HS-5 (cell line): ENCODE measurements around the gene SLC35E1.

ENCODE experiments used
- DNase-seq: peaks from one replicate; pipeline ENCODE4 v3.0.0-alpha.2; 2012; ENCODE audit warnings: low read depth

Gene SLC35E1

DNA sequence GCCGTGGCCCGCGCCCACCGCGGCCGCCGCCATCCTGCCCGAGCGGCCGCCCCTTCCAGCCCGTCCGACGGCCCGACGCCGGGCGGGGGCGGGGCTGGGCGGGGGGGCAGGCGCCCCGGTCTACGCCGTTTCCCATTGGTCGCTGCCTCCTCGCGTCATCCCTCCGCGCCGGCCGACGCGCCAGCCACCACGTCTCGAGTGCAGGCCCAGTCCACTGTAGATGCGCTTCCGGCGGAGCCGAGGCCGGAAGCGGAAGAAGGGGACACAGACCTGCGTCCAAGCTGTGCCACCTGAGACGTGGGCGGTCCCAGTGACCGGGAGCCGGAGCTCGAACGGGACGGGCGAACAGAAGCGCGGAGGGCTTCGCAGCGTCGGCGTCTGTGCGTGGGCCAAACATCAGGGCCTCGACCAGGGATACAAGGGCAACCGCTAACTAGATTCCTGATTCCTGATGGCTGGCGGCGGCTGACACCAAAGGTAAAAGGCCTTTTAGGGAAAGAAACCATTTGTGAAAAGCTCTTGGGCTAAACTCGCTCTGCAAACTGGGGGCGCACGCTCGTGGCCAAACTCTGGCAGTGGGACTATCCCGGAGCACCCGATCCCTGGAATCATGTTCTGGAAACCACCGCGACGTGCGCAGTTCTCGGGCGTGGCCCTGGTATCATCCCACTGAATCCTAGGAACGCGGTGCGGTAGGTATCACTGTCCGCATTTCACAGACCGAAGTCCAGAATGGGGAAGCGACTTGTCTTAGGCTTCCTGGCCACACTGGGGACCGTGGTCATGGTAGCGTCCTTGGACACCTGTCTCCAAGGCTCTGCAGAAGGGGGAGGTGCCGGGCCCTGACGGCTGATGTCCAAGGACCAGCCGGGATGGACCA, at the start of gene SLC35E1:
Gene SLC35E1, minus strand, starts transcription at position 84 of the 880 bp plus-strand sequence. Its CDS starts 51 bp downstream, at position 33.
- DNase-seq: peak; percentile 61

GRCh38 chr19:16621165-16621800, 49.1 kb upstream of the SLC35E1 start:
- no peak for DNase-seq

GRCh38 chr19:16620584-16620983, 48.4 kb upstream of the SLC35E1 start:
- DNase-seq: no peak

- no peak for DNase-seq
Measured at GRCh38 chr19:16620018-16620417, 47.8 kb upstream of the SLC35E1 start.

DNA sequence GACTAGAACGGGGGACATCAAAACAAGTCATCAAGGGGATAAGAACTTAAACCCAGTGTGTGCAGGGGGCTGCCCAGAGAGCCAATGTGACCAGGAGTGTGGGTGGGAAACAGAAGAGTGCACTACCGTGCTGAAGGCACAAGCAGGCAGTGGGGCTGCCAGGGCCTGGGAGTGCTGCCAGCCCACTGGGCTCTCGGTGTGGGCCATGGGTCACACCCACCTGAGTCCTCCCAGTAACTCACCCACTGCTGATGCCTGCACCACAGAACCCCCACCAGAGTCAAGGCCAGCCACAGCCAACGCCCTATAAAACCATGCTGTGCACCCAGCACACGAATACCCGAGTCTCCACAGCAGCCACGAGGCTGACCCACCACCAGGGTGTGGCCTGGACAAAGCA, 47.2 kb upstream of the SLC35E1 start:
- no peak for DNase-seq

DNA sequence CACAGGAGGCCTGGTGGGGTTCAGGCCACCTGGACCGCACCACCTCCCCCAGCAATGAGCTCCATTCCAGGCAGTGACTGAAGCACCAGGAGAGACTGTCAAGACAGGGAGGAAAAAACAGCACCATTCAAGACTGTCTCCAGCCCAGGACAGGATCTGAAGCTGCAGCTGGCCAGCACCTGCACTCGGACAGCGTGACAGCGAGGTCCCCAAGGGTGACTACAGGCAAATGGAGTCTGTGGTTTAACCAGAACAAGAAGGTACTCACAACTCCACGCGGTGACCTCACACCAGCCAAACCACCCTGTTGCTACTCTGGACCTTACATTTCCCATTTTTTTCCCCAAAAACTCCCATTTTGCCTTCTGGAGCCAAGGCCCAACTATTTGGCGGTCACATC, 46.0 kb upstream of the SLC35E1 start:
- DNase-seq: no peak

- no peak for DNase-seq
Measured at GRCh38 chr19:16615808-16616207, 43.6 kb upstream of the SLC35E1 start.

DNA sequence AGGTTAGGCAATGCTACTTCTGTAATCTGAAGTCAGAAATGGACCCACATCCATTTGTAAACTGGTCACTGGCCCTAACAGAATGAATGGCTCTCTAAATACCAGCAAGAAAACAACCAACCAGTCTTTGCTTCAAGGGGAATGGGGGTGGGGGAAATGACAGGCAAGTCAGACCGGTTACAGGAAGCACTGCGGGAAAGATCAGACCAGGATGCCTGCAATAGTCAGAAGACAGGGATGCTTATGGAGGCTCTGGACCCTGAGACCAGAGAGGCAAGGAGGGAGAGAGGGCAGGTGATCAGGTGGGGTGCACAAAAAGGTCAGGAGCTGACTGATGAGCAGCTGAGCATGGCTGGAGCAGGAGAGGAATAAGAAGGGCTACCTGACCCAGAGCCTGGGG, 42.7 kb upstream of the SLC35E1 start:
- no peak for DNase-seq

DNA sequence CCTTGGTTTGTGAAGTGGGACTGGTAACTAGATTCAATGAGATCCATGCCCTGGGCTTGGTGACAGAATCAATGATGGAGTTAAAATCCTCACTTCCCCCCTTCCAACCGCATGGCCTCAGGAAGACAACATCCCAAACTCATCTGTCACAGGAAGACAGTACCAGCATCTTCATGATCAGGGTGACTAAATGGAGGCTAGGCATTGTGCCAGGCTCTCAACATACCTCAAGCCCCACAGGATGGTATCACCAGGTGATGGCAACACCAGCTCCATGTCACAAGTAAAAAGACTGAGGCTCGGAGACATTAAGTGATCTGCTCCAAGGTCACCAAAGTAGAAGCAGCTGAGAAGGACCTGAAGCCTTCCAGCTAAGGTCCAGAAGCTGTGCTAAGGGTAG, 41.6 kb upstream of the SLC35E1 start:
- DNase-seq: no peak

DNA sequence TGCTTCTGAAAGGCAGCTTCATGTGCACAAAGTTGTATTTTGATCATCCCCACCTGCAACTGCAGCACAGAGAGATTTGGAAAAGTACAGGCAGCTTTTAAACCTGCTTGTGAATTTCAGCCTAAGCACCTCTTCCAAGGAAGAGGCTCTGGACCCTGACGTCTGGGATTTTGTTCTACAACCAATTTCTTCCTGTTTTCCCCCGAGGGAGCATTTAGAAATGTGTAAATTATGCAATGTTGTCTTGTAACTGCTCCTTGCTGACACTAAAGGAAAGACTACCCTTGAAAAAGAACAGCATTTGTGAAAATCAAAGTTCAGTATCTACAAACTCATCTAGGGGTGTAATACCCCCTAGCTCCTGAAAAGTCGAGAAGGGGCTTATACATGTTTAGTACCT, 40.4 kb upstream of the SLC35E1 start:
- DNase-seq: no peak

DNA sequence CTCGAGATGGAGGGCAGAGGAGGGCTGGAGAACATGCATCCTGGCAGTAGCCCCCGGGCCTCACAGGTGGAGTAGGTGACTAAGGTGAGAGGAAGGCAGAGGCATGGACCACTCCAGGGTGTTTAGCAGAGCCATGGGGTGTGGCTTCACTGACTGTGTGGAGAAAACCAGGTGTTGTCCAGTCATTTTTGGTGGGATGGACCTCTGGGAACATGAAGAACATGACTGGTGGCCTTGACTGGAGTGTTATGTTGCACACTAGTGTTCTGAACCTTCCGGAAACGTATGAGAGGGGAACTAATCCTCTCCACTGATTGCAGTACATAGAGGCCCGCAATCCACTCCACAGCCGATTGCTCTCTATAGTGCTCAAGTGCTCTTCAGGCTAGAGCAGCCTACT, 38.9 kb upstream of the SLC35E1 start:
- no peak for DNase-seq

- no peak for DNase-seq
Measured at GRCh38 chr19:16609511-16610200, 37.4 kb upstream of the SLC35E1 start.

GRCh38 chr19:16608290-16608739, 36.1 kb upstream of the SLC35E1 start:
- peak; percentile 29 for DNase-seq

DNA sequence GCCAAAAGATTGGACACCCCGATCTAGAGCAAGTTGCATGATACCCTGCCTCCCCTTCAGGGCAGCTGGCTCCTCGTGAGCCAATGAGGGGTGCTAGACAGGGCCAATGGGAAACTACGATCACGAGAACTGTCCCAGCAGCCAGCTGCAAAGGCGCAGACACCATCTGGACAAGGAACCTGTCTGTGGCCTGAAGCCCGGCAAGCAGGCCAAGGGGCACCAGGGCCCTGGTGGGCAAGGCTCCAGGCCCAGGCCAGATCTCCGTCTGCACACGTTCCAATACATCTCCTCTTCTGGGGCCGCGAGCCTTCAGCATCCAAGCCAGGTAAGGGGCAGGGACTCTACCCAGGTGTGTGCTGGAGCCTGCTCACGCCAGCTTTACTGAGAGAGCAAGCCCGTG, 35.6 kb upstream of the SLC35E1 start:
- no peak for DNase-seq

DNA sequence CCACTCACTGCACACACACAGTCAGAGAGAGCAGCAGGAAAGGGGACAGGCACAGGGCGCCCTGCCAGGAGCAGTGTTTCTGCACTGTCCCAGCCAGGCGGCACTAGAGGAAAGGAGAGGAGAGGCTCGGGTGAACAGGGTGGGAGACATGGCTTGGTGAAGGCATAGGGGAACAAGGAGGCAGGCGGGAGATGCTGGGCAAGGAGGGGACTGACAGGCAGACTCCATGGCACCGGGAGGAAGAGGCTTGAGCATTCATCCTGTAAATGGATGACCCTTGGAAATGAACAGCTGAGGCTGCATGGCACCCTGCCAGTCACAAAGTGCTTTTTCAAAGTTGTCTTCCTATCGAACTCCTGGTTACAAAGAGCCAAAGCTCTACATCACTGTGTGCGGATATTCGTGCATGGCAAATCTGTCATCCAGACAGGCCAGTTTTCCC, 33.4 kb upstream of the SLC35E1 start:
- no peak for DNase-seq

- no peak for DNase-seq
Measured at GRCh38 chr19:16605115-16605514, 32.9 kb upstream of the SLC35E1 start.

DNA sequence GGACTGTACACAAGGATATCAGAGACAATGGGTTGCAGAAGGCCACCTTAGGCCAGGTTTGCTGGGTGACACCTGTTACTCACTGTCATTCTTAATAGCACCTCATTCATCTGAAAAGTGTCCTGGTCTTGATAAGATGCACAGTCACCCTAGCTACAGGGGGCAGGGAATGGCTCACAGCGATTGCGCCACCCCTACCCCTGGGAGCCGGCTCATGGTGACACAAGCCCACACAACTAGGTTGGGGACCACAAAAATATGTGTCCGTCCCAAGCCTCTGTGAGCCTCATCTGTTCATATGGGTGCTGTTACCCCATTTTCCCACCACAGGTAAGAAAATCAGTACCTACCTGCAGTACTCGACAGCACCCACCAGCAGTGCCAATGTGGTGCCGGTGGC, 32.4 kb upstream of the SLC35E1 start:
- DNase-seq: no peak

GRCh38 chr19:16603090-16603489, 30.9 kb upstream of the SLC35E1 start:
- no peak for DNase-seq

DNA sequence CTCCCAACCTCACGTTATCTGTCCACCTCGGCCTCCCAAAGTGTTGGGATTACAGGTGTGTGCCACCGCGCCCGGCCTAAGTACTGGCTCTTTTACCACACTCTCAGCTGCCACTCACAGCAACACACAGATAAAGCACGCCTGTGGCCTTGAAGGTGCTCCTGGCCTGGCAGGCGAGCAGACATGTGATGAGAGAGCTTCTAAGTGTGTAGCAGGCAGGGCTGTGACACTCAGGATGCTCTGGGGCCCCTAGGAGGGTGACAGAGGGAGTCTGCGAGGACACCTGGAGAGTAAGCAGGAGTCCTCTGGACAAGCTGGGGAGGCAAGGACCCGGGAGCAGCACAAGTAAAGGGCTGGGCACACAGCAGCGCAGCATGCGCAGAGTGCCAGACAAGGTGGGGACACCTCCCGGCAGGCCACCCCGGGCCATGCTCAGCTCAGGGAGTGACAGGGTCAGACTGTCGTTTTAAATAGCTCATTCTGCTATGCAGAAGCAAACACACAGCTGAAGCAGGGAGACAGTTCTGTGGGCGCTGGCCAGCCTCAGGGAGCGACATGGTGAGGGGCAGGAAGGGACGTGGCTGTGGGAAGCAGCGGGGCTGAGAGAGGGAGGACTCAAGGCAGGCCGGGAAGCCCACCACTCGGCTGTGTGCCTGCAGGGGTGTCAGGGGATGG, 29.3 kb upstream of the SLC35E1 start:
- DNase-seq: no peak

DNA sequence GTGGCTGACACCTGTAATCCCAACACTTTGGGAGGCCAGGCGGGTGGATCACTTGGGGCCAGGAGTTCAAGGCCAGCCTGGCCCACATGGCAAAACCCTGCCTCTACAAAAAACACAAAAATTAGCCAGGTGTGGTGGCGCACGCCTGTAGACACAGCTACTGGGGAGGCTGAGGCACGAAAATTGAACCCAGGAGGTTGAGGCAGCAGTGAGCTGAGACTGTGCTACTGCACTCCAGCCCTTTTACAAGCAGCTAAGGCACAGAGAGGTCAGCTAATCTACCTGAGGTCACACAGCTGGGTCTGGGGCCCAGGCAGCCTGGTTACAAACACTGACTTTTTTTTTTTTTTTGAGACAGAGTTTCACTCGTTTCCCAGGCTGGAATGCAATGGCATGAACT, 28.6 kb upstream of the SLC35E1 start:
- DNase-seq: no peak

DNA sequence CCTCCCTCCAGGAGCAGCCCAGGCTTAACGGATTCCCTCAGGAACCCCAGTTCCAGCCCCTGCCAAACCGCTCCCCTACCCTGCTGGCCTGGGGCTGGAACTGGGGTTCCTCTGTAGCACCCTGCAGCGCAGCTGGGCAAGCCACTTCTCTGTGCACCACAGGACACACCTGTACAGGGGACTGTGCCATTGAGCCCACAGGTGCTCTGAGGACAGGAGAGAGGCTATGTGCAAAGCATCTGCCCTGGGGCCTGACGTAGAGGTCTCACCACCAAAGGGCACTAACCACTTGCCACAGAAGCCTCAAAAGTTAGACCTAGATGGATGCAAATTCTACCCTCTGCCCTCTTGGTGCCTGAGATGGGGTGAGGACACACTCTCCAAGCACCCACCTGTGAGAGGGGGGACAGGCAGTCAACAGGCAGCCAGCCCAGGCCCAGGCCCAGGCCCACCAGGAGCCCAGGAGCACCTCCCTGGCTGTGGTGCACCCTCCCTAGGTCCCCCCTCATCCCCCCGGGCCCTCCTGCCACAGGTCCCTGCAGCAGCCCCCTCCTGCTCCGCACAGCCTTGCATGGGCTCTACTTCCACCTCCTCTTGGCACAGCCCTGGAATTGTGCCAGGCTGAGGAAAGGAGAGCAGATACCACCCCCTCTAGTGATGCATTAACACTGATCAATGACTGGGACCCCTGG, 27.6 kb upstream of the SLC35E1 start:
- DNase-seq: no peak

DNA sequence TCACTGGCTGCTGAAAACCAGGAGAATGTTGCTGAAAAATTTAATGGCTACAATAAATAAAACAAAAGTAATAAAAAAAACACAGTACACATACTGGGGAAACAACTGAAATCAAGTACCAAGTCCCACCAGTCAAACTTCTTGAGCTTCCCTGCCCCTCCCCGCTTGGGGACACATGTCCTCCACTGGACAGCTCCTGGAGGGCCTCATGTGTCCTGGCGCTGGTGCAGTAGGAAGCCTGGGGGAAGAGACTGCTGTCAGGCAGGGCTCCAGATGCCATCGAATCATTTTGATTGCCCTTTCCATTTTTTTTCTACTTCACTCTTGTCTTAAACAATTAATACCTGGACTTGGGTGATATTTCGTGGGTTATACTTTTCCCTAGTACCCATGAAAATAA, 26.6 kb upstream of the SLC35E1 start:
- DNase-seq: no peak
